AG10803 (cell line): Measurements from ENCODE around the gene CGB2.
"Not testable (repeated sequence)": the region's sequence is repeated elsewhere in the genome, so short reads cannot be mapped to it uniquely, and the experiment has no call there.

Experiments
- DNase-seq: peaks from one replicate; pipeline ENCODE4 v3.0.0; 2010; ENCODE audit warnings: low read depth
- H3K4me3 ChIP-seq: 2 replicates; pipeline ENCODE4 v1.5.1; 2011; ENCODE audit warnings: mild to moderate bottlenecking, low read length, control low read depth
- TF ChIP-seq, protein P1 (sequence below): conservative IDR thresholded peaks from 2 replicates; pipeline ENCODE4 v1.5.1; 2011; ENCODE audit warnings: mild to moderate bottlenecking, low read length, control low read depth, inconsistent platforms

CGB2 gene

DNA sequence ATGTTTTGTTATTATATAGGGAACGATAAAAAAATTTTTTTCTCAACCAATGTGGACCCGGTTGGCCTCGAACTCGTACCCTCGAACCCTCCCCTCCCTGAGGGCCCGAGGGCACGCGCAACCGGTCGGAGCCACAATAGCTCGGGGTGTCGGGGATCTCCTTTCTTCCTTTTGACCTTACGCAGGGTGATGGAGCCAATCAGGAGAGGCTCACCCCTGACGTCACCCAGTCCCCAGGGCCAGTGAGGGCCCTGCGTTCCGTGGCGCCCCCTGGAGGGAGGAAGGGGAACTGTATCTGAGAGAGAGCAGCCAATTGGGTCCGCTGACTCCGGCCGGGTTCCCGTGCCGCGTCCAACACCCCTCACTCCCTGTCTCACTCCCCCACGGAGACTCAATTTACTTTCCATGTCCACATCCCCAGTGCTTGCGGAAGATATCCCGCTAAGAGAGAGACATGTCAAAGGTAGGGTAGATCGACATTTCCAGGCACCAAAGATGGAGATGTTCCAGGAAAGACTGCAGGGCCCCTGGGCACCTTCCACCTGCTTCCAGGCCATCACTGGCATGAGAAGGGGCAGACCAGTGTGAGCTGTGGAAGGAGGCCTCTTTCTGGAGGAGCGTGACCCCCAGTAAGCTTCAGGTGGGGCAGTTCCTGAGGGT lies at the start of gene CGB2:
TSS of gene CGB2 (plus strand) at position 249 of the 660 bp plus-strand sequence. CDS start at position 455, 206 bp downstream.
- DNase-seq, H3K4me3 ChIP-seq: not testable (repeated sequence)
- TF ChIP-seq, protein P1, sequence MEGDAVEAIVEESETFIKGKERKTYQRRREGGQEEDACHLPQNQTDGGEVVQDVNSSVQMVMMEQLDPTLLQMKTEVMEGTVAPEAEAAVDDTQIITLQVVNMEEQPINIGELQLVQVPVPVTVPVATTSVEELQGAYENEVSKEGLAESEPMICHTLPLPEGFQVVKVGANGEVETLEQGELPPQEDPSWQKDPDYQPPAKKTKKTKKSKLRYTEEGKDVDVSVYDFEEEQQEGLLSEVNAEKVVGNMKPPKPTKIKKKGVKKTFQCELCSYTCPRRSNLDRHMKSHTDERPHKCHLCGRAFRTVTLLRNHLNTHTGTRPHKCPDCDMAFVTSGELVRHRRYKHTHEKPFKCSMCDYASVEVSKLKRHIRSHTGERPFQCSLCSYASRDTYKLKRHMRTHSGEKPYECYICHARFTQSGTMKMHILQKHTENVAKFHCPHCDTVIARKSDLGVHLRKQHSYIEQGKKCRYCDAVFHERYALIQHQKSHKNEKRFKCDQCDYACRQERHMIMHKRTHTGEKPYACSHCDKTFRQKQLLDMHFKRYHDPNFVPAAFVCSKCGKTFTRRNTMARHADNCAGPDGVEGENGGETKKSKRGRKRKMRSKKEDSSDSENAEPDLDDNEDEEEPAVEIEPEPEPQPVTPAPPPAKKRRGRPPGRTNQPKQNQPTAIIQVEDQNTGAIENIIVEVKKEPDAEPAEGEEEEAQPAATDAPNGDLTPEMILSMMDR = peak; percentile 17

DNA sequence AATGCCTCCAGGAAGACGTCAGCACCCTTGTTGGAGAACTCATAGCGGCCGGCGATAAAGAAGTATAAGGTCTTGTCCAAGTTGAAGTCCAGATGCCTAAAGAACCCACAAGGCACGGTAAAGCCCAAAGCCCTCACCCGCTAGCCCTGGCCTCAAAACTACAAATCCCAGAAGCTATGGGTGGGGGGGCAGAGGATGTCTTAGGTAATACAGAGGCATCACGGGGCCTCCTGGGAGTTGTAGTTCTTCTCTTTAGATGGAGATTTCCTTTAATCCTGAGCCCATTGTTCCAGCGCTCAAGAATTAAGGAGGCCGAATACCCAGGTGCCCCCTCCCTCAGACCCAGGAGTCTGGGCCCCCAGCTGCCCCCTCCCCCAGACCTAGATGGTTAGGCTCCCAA lies 49.4 kb upstream of the CGB2 start:
- TF ChIP-seq, protein P1 = no peak
- DNase-seq = no peak
- no peak overlapping the region for H3K4me3 ChIP-seq

DNA sequence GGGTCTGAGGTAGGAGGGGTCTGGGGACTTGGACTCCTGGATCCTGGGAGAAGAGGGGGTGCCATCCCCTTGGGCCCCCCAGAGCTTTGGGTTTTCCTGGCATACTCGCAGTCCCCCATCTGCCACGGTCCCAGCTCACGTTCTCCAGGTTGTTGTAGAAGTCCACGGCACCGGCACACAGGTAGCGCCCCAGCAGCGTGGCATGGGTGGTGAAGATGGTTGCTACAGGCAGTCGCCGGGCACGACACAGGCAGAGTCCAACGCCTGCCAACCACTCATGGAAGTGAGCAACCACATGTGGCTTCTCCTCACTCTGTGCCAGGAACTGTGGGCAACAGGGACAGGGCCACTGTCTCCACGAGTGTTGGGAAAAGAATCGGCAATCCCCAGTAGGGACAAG lies 46.0 kb upstream of the CGB2 start:
- DNase-seq = no peak
- H3K4me3 ChIP-seq = no peak overlapping the region
- TF ChIP-seq, protein P1 = no peak

DNA sequence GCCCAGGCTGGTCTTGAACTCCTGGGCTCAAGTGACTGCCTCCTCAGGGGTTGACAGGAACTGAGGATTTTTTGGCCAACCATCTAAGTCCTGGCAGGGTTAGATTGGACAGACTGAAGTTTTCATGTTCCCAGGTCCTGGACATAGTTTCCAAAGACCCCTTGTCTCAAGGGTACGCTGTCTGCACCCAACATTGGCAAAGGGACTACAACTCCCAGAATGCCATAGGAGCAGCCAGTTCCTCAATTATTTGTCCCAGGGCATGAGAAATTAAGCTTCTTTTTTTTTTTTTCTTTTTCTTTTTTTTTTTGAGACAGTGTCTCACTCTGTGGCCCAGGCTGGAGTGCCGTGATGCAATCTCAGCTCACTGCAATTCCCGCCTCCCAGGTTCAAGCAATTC lies 45.5 kb upstream of the CGB2 start:
- no peak overlapping the region for H3K4me3 ChIP-seq
- TF ChIP-seq, protein P1 = no peak
- DNase-seq = no peak

DNA sequence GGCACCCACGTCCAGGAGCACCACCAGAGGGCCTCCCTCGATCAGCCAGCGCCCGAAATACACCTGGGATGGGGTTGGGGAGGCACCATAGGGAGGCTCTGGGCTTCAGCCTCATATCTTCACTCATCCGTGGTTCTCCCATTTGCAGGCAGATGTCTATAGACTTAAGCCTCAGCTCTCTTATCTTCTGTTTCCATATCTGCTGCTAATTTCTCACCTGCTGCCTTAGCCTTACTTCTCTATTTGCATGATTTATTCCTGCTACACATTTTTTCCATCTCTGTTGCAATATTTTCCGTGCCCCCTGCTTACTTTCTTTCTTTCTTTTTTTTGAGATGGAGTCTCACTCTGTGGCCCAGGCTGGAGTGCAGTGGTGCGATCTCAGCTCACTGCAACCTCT lies 44.4 kb upstream of the CGB2 start:
- TF ChIP-seq, protein P1 = no peak
- DNase-seq = no peak
- no peak overlapping the region for H3K4me3 ChIP-seq

DNA sequence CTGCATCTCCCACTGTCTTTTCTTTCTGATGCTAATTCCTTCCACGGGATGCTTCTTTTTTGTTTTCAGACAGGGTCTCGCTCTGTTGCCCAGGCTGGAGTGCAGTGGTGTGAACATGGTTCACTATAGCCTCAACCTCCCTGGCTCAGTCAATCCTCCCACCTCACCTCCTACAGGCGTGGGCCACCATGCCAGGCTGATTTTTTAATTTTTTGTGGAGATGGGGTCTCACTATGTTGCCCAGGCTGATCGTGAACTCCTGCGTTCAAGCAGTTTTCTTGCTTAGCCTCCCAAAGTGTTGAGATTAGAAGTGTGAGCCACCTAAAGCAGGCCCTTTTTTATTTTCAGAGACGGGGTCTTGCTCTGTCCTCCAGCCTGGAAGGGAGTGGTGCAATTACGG lies 43.4 kb upstream of the CGB2 start:
- TF ChIP-seq, protein P1 = no peak
- H3K4me3 ChIP-seq = no peak overlapping the region
- DNase-seq = no peak

DNA sequence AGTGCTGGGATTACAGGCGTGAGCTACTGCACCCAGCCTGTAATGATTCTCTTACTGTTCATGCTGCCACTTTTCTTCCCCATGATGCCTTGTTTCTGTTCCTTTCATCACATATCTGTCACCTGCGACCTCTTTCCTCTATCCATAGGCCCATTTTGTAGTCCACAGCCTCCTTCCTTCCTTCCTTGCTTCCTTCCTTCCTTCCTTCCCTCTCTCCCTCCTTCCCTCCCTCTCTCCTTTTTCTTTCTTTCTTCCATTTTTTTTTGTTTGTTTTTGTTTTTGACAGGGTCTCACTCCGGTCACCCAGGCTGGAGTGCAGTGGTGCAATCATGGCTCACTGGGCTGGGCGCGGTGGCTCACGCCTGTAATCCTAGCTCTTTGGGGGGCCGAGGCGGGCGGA lies 42.8 kb upstream of the CGB2 start:
- no peak for DNase-seq
- TF ChIP-seq, protein P1 = no peak
- no peak overlapping the region for H3K4me3 ChIP-seq
